ENCODE data around the gene GABBR2. TPM values are rescaled to one million over a fixed set of nuclear protein-coding genes. Genes with fewer than 3 reads are reported as not detected.

GABBR2 gene
- total and polyA plus RNA-seq, 9 of the 15 experiments (the other 6 are each of a cell fraction or from before 2014, with no cell fraction given): 0.15 to 1.9 (median 0.32) TPM

DNA sequence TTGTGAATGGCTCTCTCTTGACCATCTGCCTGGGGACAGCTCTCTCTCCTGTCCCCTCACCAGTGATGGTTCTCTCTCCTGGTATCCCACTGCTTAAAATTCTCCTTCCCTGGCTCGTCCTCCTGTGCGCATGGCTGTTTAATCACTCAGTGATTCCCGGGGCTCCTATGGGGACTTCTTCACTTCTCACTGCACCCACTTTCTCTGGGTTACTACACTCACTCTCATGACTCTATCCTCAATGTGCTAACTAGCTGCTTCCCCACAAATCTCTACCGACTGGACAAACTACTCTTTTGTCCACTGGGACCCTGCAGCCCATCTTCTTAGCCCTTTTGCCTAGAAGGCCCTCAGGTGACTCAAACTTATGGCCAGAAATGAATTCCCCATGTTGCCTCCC, 364.2 kb downstream of the GABBR2 start:
- in situ Hi-C loops (cut with MboI): no loop called here
- no peak for DNase-seq (ENCODE audit: extremely low read depth in 1 of 4, low spot score in 3 of 4)
- no peak for ATAC-seq
- Histone ChIP-seq H3K79me2 (ENCODE audit: control insufficient read depth, insufficient read depth, low read length) (no peaks in the 10 kb centered on the region), H3K27me3 (ENCODE audit: control insufficient read depth in 2 of 2, insufficient read depth in 2 of 2, low read length in 2 of 2) (no peaks in the 10 kb centered on the region), H3K9ac (ENCODE audit: insufficient read depth in 1 of 2, low read depth in 2 of 2, low read length in 2 of 2) (no peak overlapping the region), H4K20me1 (replicated peaks; ENCODE audit: control insufficient read depth, insufficient read depth, low read length) (no peaks in the 10 kb centered on the region), H3K27ac (ENCODE audit: extremely low read depth, low read depth, low read length) (no peak overlapping the region), H3K4me2 (ENCODE audit: insufficient read depth, low read length) (no peak overlapping the region), H2AFZ (ENCODE audit: low read depth, low read length) (peak overlapping the region; percentile 67), H3K9me1 (ENCODE audit: control insufficient read depth, insufficient read depth, low read length) (no peaks in the 10 kb centered on the region), H3K4me3 (no peak overlapping the region), H3K9me3 (replicated peaks; ENCODE audit: control insufficient read depth, insufficient read depth, low read depth, low read length) (peaks cover 9% of the 10 kb centered on the region), H3K36me3 (ENCODE audit: control insufficient read depth, insufficient read depth, low read length) (no peaks in the 10 kb centered on the region; the same call in 1 of the 3 replicates), H3K4me1 (replicated peaks in 1 of 2; ENCODE audit: control insufficient read depth in 2 of 2, insufficient read depth in 2 of 2, low read length in 2 of 2) (peaks cover 16 to 50% of the 10 kb centered on the region in 2 experiments)
- WGBS (ENCODE audit: insufficient coverage, low coverage, missing lambda C conversion rate): 60% methylated on average over 4 of the region's 4 CpGs
- TF ChIP-seq TEAD4 (IDR thresholded peaks at IDR 0.05; ENCODE audit: low read length) (no peak), TEAD4 (CRISPR knock-in tag; IDR thresholded peaks at IDR 0.05; ENCODE audit: borderline replicate concordance) (no peak), CBX2 (IDR thresholded peaks at IDR 0.05; ENCODE audit: insufficient read depth, low read length, poor library complexity, severe bottlenecking) (no peak), ILK (tag; IDR thresholded peaks at IDR 0.05; ENCODE audit: borderline replicate concordance, low read depth) (no peak), SMAD2 (IDR thresholded peaks at IDR 0.05; ENCODE audit: low read depth, low read length) (no peak), PHTF2 (CRISPR knock-in tag; IDR thresholded peaks at IDR 0.05) (no peak), ELF2 (CRISPR knock-in tag; IDR thresholded peaks at IDR 0.05) (no peak), PCBP2 (IDR thresholded peaks at IDR 0.05; ENCODE audit: low read depth, low read length, poor library complexity, severe bottlenecking) (no peak)
- TF ChIP-seq, protein P1, sequence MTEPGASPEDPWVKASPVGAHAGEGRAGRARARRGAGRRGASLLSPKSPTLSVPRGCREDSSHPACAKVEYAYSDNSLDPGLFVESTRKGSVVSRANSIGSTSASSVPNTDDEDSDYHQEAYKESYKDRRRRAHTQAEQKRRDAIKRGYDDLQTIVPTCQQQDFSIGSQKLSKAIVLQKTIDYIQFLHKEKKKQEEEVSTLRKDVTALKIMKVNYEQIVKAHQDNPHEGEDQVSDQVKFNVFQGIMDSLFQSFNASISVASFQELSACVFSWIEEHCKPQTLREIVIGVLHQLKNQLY (CRISPR knock-in tag; conservative IDR thresholded peaks at IDR 0.05): no peak
- ChIA-PET CTCF (ENCODE audit: low intra/inter-chr PET ratio) (no interaction called here), POLR2A (interaction anchor here (0.6 to 1.4 kb wide), 3 partner anchors 13 to 39 kb away, joined by 3 read pairs; no protein-coding TSS in a partner anchor)
- FAIRE-seq: no peak
- no TSS peak for BruUV-seq (replicated peaks)
- intact Hi-C loops (cut with micrococcal nuclease): no loop called here

All from K562 (cell line).